Neural cell (in vitro differentiated cells): ENCODE data around the gene NFIA. TPM values are rescaled to one million over a fixed set of nuclear protein-coding genes. Genes with fewer than 3 reads are reported as not detected.

Source experiments
- H2AFZ ChIP-seq: fragments of 200-600, 300-800 bp; sonication (generic), shearing (Covaris generic); 2 replicates; pipeline ENCODE4 v1.6.0; 2014; ENCODE audit warnings: low read depth, mild to moderate bottlenecking, antibody characterized with exemption, low read length, moderate library complexity
- H3F3A ChIP-seq: fragments of 200-600 bp; shearing (Covaris generic); 2 replicates; pipeline ENCODE4 v1.6.1; 2016; ENCODE audit warnings: mild to moderate bottlenecking, moderate library complexity, mixed read lengths, antibody characterized with exemption, low read length; ENCODE audit not compliant: insufficient read depth, poor library complexity, severe bottlenecking
- H3K27ac ChIP-seq: fragments of 200-600, 300-800 bp; sonication (generic), shearing (Covaris generic); 2 replicates; pipeline ENCODE4 v1.5.1; 2014; ENCODE audit warnings: mild to moderate bottlenecking, low read length, moderate library complexity
- H3K27me3 ChIP-seq: fragments of 300-800, 200-600 bp; sonication (generic), shearing (Covaris generic); 2 replicates; pipeline ENCODE4 v1.6.0; 2014; ENCODE audit warnings: mild to moderate bottlenecking, low read depth, low read length, moderate library complexity; ENCODE audit not compliant: insufficient read depth
- H3K36me3 ChIP-seq: fragments of 300-800, 200-600 bp; sonication (generic), shearing (Covaris generic); 2 replicates; pipeline ENCODE4 v1.5.1; 2014; ENCODE audit warnings: mild to moderate bottlenecking, antibody characterized with exemption, low read length, moderate library complexity; ENCODE audit not compliant: insufficient read depth
- H3K4me2 ChIP-seq: fragments of 300-800, 200-600 bp; sonication (generic), shearing (Covaris generic); 2 replicates; pipeline ENCODE4 v1.6.0; 2014; ENCODE audit warnings: mild to moderate bottlenecking, low read length
- H3K4me3 ChIP-seq: fragments of 300-800, 200-600 bp; sonication (generic), shearing (Covaris generic); 2 replicates; pipeline ENCODE4 v1.5.1; 2014; ENCODE audit warnings: mild to moderate bottlenecking, low read length, moderate library complexity
- H3K79me2 ChIP-seq: fragments of 200-600 bp; shearing (Covaris generic); replicated peaks from 2 replicates; pipeline ENCODE4 v1.6.0; 2014; ENCODE audit warnings: mild to moderate bottlenecking, low read length, moderate library complexity; ENCODE audit not compliant: insufficient read depth
- H3K9ac ChIP-seq: fragments of 300-800, 200-600 bp; sonication (generic), shearing (Covaris generic); 2 replicates; pipeline ENCODE4 v1.6.1; 2016; ENCODE audit warnings: mild to moderate bottlenecking, low read length, mixed read lengths
- H3K9me2 ChIP-seq: fragments of 200-600 bp; shearing (Covaris generic); 2 replicates; pipeline ENCODE4 v1.6.1; 2016; ENCODE audit warnings: mild to moderate bottlenecking, low read length, mixed read lengths; ENCODE audit not compliant: insufficient read depth
- H3K9me3 ChIP-seq: fragments of 200-600, 300-800 bp; sonication (generic), shearing (Covaris generic); 2 replicates; pipeline ENCODE4 v1.6.1; 2016; ENCODE audit warnings: mild to moderate bottlenecking, mixed run types, low read length, moderate library complexity, mixed read lengths
- H4K20me1 ChIP-seq: fragments of 200-600 bp; shearing (Covaris generic); 2 replicates; pipeline ENCODE4 v1.6.1; 2016; ENCODE audit warnings: mild to moderate bottlenecking, mixed run types; ENCODE audit not compliant: insufficient read depth
- EZH2 ChIP-seq: fragments of 200-600, 300-800 bp; shearing (Covaris generic), sonication (generic); IDR thresholded peaks from 2 replicates; pipeline ENCODE4 v1.6.1; 2014; ENCODE audit warnings: antibody characterized with exemption, low read length, borderline replicate concordance, mild to moderate bottlenecking; ENCODE audit not compliant: insufficient read depth, poor library complexity, severe bottlenecking
- MXI1 ChIP-seq: fragments of 450-650 bp; conservative IDR thresholded peaks from 2 replicates; pipeline ENCODE4 v1.6.1; 2014; ENCODE audit warnings: antibody characterized with exemption, mild to moderate bottlenecking; ENCODE audit not compliant: poor library complexity, severe bottlenecking
- POLR2AphosphoS5 ChIP-seq: IDR thresholded peaks from 2 replicates; pipeline ENCODE4 v1.6.1; 2012
- RAD21 ChIP-seq: fragments of 450-650 bp; conservative IDR thresholded peaks from 2 replicates; pipeline ENCODE4 v1.6.1; 2014; ENCODE audit warnings: antibody characterized with exemption, mild to moderate bottlenecking, moderate library complexity
- SMC3 ChIP-seq: fragments of 450-650 bp; conservative IDR thresholded peaks from 2 replicates; pipeline ENCODE4 v1.6.1; 2014; ENCODE audit warnings: antibody characterized with exemption, mild to moderate bottlenecking, moderate library complexity; ENCODE audit not compliant: poor library complexity
- polyA plus RNA-seq: library from polyadenylated mRNA; depleted of rRNA; stranded (reverse); fragments of >200 nt; gene quantifications from 2 replicates; pipeline ENCODE4 v1.2.3, GENCODE V29; 2014
- TF ChIP-seq, protein P1 (sequence below): fragments of 450-650 bp; IDR thresholded peaks from 2 replicates; pipeline ENCODE4 v1.5.1; 2014; ENCODE audit warnings: antibody characterized with exemption, mild to moderate bottlenecking, moderate library complexity; ENCODE audit not compliant: poor library complexity, severe bottlenecking
- TF ChIP-seq, protein P2 (sequence below): IDR thresholded peaks from 2 replicates; pipeline ENCODE4 v1.6.1; 2012; ENCODE audit warnings: borderline replicate concordance

The NFIA gene
- polyA plus RNA-seq, 1 donor from 2014 or later, result 0.47 TPM

DNA sequence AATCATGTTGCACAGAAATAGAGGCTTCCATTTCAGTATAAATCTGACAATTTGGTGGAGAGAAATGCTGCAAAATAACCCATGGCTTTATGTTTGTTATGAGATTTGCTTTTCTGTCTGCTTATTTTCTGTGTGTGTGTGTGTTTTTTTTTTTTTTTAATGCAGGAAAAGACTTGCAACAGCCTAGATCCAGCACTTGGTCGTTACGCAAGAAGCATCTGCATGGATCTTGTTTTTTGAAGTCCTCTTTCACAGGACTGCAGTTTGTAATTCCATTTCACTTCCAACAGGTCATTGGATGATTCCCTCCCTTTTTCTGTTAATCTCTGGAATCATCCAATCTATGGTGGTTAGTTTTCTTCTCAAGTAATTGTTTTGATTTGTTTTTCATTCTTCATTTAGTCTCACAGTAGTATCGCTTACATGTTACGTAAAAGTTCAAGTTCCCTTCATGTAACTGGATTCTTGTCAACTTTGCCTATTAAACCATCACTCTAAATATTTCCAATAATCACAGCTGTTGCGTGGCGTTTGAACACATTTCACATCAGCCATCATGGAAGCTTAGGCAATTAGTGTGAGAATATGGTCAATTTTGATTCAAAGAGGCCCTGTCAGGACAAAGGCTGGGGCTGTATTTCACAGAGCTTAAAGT lies 312.9 kb downstream of the NFIA start:
- H3K27me3 ChIP-seq, result no peaks in the 10 kb centered on the region
- H3F3A ChIP-seq, result no peaks in the 10 kb centered on the region
- no peak overlapping the region for H3K4me3 ChIP-seq
- H3K79me2 ChIP-seq, result no peaks in the 10 kb centered on the region
- no peaks in the 10 kb centered on the region for H4K20me1 ChIP-seq
- H3K4me2 ChIP-seq, result no peak overlapping the region
- no peaks in the 10 kb centered on the region for H3K36me3 ChIP-seq
- H3K9me3 ChIP-seq, result no peaks in the 10 kb centered on the region
- TF ChIP-seq, protein P1, sequence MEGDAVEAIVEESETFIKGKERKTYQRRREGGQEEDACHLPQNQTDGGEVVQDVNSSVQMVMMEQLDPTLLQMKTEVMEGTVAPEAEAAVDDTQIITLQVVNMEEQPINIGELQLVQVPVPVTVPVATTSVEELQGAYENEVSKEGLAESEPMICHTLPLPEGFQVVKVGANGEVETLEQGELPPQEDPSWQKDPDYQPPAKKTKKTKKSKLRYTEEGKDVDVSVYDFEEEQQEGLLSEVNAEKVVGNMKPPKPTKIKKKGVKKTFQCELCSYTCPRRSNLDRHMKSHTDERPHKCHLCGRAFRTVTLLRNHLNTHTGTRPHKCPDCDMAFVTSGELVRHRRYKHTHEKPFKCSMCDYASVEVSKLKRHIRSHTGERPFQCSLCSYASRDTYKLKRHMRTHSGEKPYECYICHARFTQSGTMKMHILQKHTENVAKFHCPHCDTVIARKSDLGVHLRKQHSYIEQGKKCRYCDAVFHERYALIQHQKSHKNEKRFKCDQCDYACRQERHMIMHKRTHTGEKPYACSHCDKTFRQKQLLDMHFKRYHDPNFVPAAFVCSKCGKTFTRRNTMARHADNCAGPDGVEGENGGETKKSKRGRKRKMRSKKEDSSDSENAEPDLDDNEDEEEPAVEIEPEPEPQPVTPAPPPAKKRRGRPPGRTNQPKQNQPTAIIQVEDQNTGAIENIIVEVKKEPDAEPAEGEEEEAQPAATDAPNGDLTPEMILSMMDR, result no peak
- TF ChIP-seq SMC3 (no peak), MXI1 (no peak)
- no peak overlapping the region for H3K9ac ChIP-seq
- H2AFZ ChIP-seq, result no peak overlapping the region
- H3K9me2 ChIP-seq, result no peaks in the 10 kb centered on the region
- no peak overlapping the region for H3K27ac ChIP-seq

DNA sequence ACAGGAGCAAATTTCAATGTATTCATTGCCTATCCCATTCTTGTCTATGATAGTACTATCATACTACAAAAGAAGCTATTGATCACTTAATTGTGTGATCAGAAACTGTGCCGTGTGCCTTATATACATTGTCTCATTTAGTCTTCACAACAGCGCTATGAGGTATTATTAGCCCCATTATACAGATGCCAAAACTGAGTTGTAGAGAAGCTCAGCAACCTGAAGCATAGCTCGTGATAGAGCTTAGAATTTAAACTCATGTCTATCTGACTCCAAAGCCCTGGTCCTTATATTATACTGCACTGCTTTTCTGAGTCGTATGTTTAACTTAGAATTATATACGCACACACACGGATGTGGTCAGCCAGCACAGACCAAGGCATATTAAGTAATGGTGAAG lies 315.1 kb downstream of the NFIA start:
- no peaks in the 10 kb centered on the region for H4K20me1 ChIP-seq
- H3K9me2 ChIP-seq, result no peaks in the 10 kb centered on the region
- H3K79me2 ChIP-seq, result no peaks in the 10 kb centered on the region
- no peak overlapping the region for H3K4me2 ChIP-seq
- no peak overlapping the region for H2AFZ ChIP-seq
- H3K4me3 ChIP-seq, result no peak overlapping the region
- no peaks in the 10 kb centered on the region for H3K27me3 ChIP-seq
- H3K36me3 ChIP-seq, result no peaks in the 10 kb centered on the region
- no peak overlapping the region for H3K27ac ChIP-seq
- TF ChIP-seq RAD21, result no peak
- TF ChIP-seq MXI1, result no peak
- TF ChIP-seq POLR2AphosphoS5, result no peak
- TF ChIP-seq EZH2, result no peak
- no peak for TF ChIP-seq SMC3
- TF ChIP-seq, protein P2, sequence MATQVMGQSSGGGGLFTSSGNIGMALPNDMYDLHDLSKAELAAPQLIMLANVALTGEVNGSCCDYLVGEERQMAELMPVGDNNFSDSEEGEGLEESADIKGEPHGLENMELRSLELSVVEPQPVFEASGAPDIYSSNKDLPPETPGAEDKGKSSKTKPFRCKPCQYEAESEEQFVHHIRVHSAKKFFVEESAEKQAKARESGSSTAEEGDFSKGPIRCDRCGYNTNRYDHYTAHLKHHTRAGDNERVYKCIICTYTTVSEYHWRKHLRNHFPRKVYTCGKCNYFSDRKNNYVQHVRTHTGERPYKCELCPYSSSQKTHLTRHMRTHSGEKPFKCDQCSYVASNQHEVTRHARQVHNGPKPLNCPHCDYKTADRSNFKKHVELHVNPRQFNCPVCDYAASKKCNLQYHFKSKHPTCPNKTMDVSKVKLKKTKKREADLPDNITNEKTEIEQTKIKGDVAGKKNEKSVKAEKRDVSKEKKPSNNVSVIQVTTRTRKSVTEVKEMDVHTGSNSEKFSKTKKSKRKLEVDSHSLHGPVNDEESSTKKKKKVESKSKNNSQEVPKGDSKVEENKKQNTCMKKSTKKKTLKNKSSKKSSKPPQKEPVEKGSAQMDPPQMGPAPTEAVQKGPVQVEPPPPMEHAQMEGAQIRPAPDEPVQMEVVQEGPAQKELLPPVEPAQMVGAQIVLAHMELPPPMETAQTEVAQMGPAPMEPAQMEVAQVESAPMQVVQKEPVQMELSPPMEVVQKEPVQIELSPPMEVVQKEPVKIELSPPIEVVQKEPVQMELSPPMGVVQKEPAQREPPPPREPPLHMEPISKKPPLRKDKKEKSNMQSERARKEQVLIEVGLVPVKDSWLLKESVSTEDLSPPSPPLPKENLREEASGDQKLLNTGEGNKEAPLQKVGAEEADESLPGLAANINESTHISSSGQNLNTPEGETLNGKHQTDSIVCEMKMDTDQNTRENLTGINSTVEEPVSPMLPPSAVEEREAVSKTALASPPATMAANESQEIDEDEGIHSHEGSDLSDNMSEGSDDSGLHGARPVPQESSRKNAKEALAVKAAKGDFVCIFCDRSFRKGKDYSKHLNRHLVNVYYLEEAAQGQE, result no peak
- TF ChIP-seq, protein P1, result no peak
- no peaks in the 10 kb centered on the region for H3F3A ChIP-seq
- no peak overlapping the region for H3K9ac ChIP-seq
- H3K9me3 ChIP-seq, result no peaks in the 10 kb centered on the region
